ENCODE results near the gene ESPN. TPM values are rescaled to one million over a fixed set of nuclear protein-coding genes. Genes with fewer than 3 reads are reported as not detected.

Gene ESPN, protein sequence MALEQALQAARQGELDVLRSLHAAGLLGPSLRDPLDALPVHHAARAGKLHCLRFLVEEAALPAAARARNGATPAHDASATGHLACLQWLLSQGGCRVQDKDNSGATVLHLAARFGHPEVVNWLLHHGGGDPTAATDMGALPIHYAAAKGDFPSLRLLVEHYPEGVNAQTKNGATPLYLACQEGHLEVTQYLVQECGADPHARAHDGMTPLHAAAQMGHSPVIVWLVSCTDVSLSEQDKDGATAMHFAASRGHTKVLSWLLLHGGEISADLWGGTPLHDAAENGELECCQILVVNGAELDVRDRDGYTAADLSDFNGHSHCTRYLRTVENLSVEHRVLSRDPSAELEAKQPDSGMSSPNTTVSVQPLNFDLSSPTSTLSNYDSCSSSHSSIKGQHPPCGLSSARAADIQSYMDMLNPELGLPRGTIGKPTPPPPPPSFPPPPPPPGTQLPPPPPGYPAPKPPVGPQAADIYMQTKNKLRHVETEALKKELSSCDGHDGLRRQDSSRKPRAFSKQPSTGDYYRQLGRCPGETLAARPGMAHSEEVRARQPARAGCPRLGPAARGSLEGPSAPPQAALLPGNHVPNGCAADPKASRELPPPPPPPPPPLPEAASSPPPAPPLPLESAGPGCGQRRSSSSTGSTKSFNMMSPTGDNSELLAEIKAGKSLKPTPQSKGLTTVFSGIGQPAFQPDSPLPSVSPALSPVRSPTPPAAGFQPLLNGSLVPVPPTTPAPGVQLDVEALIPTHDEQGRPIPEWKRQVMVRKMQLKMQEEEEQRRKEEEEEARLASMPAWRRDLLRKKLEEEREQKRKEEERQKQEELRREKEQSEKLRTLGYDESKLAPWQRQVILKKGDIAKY
- total RNA-seq (10 to 100 TPM in 1 of 9 donors, 1 to 10 TPM in 7, under 1 TPM in 1; 0.67 to 10.8 (median 5.5) TPM), polyA plus RNA-seq (1 to 10 TPM in 2 of 3 donors, under 1 TPM in 1; 0.16 to 9.8 (median 6.8) TPM)
- long read RNA-seq, donor 1: 0 reads
- long read RNA-seq, donor 2: 0 reads
- long read RNA-seq, donor 3: 0 reads
- long read RNA-seq, donor 4: 0 reads
- long read RNA-seq, donor 5: 0 reads
- long read RNA-seq, donor 6: 0 reads
- long read RNA-seq, donor 7: 0 reads
- long read RNA-seq, donor 8: 0 reads
- long read RNA-seq, donor 9: 0 reads
- long read RNA-seq, donor 10: 0 reads

- 6 to 13% (median 11%) methylated on average over 7 to 99 of the region's 99 CpGs for WGBS, 4 donors
- DNase-seq: no peak
- H3K27me3 ChIP-seq: peaks cover 34% of the 10 kb centered on the region
- H3K4me3 ChIP-seq: peak within 1 kb of the TSS in 1 of 4 donors; percentile 13
- TF ChIP-seq, protein P1, sequence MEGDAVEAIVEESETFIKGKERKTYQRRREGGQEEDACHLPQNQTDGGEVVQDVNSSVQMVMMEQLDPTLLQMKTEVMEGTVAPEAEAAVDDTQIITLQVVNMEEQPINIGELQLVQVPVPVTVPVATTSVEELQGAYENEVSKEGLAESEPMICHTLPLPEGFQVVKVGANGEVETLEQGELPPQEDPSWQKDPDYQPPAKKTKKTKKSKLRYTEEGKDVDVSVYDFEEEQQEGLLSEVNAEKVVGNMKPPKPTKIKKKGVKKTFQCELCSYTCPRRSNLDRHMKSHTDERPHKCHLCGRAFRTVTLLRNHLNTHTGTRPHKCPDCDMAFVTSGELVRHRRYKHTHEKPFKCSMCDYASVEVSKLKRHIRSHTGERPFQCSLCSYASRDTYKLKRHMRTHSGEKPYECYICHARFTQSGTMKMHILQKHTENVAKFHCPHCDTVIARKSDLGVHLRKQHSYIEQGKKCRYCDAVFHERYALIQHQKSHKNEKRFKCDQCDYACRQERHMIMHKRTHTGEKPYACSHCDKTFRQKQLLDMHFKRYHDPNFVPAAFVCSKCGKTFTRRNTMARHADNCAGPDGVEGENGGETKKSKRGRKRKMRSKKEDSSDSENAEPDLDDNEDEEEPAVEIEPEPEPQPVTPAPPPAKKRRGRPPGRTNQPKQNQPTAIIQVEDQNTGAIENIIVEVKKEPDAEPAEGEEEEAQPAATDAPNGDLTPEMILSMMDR (IDR thresholded peaks at IDR 0.05): no peak
- TF ChIP-seq POLR2A (IDR thresholded peaks at IDR 0.05): no peak
- no peaks in the 10 kb centered on the region for H3K9me3 ChIP-seq (replicated peaks in 1 of 3)
- H3K4me1 ChIP-seq (replicated peaks in 1 of 2): peaks cover 21 to 38% of the 10 kb centered on the region in 2 donors
- H3K36me3 ChIP-seq (replicated peaks in 1 of 2): no peaks in the 10 kb centered on the region
- no peak within 1 kb of the TSS for H3K27ac ChIP-seq
- intact Hi-C loops (cut with DNase I): no loop called here
Measured at GRCh38 chr1:6424619-6425593, at the start of gene ESPN. TSS of gene ESPN (plus strand) at chr1:6424776. CDS start at chr1:6424956, 180 bp downstream.

DNA sequence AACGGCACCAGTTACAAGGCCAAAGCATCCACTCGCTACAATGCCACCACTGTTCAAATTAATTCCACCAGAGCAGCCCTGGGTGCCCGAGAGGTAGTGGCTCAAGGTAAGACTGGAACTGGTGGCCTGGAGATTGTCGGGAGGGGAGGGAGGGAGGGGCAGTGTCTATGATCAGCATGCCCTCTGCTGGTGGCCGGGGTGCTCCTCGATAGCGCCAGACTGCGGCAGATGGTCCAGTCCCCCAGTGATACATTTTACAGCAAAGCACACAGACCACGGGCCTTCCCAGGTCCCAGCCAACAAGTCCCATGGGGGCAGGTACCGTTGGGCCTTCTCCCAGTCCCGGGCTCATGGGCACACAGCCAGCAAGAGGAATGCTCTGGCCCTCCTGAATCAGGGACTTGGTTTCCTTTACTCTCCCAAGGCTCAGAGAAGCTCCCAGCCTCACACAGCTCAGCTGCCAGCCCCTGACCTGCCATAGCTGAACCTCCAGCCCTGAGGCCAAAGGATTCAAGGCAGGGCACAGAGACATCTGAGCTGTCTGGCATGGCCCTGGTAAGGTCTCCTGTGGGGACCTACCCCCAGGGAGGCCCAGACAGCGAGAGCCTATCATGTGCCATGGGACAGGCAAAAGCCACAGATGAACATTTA, 46.4 kb upstream of the ESPN start:
- H3K4me3 ChIP-seq: no peak overlapping the region
- H3K9me3 ChIP-seq (replicated peaks in 1 of 3): no peaks in the 10 kb centered on the region
- no peaks in the 10 kb centered on the region for H3K36me3 ChIP-seq (replicated peaks in 1 of 2)
- no peak for TF ChIP-seq POLR2A (IDR thresholded peaks at IDR 0.05)
- TF ChIP-seq, protein P1 (IDR thresholded peaks at IDR 0.05): no peak
- intact Hi-C loops (cut with DNase I): no loop called here
- no peaks in the 10 kb centered on the region for H3K4me1 ChIP-seq (replicated peaks in 1 of 2)
- H3K27ac ChIP-seq: no peak overlapping the region
- no peaks in the 10 kb centered on the region for H3K27me3 ChIP-seq
- no peak for DNase-seq
- WGBS, 4 donors: 72 to 87% (median 81%) methylated on average over 5 to 12 of the region's 12 CpGs

DNA sequence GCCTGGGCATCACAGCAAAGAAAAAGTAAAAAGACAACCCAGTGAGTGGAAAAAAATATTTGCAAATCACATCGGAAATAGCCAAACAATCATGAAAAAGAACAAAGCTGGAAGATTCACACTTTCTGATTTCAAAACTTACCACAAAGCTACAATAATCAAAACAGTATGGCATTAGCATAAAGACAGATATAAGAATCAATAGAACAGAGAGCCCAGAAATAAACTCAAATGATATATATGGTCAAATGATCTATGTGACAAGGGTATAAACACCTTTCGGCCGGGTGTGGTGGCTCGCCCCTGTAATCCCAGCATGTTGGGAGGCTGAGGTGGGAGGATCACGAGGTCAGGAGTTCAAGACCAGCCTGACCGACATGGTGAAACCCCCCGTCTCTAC, 44.5 kb upstream of the ESPN start:
- no peak for TF ChIP-seq POLR2A (IDR thresholded peaks at IDR 0.05)
- TF ChIP-seq, protein P1 (IDR thresholded peaks at IDR 0.05): no peak
- no peaks in the 10 kb centered on the region for H3K27me3 ChIP-seq
- intact Hi-C loops (cut with DNase I): no loop called here

More for the DNA sequence above, 44.5 kb upstream of the ESPN start:
- DNase-seq: no peak
- no peaks in the 10 kb centered on the region for H3K4me1 ChIP-seq (replicated peaks in 1 of 2)
- WGBS, 4 donors: 93 to 99% (median 94%) methylated on average over 7 of the region's 7 CpGs
- H3K9me3 ChIP-seq (replicated peaks in 1 of 3): no peaks in the 10 kb centered on the region
- no peak overlapping the region for H3K4me3 ChIP-seq
- H3K27ac ChIP-seq: no peak overlapping the region
- no peaks in the 10 kb centered on the region for H3K36me3 ChIP-seq (replicated peaks in 1 of 2)

Data from adrenal gland (tissue), 19 donors.